H1 (cell line): Measurements from ENCODE around the gene LSM11. TPM values are rescaled to one million over a fixed set of nuclear protein-coding genes. Genes with fewer than 3 reads are reported as not detected.

Experiments used
- ASH2L ChIP-seq: fragments of 200-600, 300-600 bp; sonication (generic); IDR thresholded peaks from one replicate; pipeline ENCODE4 v1.7.1; 2017; ENCODE audit warnings: low read length
- SRF ChIP-seq: IDR thresholded peaks from 2 replicates; pipeline ENCODE4 v1.6.1; 2011; ENCODE audit warnings: mild to moderate bottlenecking, low read depth, low read length, moderate library complexity
- polyA plus RNA-seq, 7 experiments: library from polyadenylated mRNA; depleted of rRNA in 3 of 7; stranded (reverse) in 5 of 7; unstranded in 2 of 7; fragments of >200 nt in 5 of 7; fragments of 200-250 nt in 2 of 7; gene quantifications; 1 replicate in 5 of 7; 2 replicates in 1 of 7; 4 replicates in 1 of 7; pipeline versions ENCODE4 v1.2.1 to v1.2.3, GENCODE V29; 2011 to 2013; ENCODE audit warnings: missing spikeins in 2 of 7, mixed read lengths in 2 of 7
- total RNA-seq: library from RNA; stranded (reverse); fragmentation: NEBNext Ultra II Directional; extraction: Animal tissue kit (Norgen Biotek cat#: 25700); gene quantifications from 2 replicates; pipeline ENCODE4 v1.2.1, GENCODE V29; 2021
- TF ChIP-seq, protein P1 (sequence below): IDR thresholded peaks from 2 replicates; pipeline ENCODE4 v1.6.1; 2012; ENCODE audit warnings: inconsistent platforms

Gene LSM11
- total and polyA plus RNA-seq, 2 of the 8 experiments (the other 6 are each of a cell fraction or from before 2014, with no cell fraction given): 1.8 to 3.9 TPM

GRCh38 chr5:157709346-157709745 lies 34.2 kb upstream of the LSM11 start (continued):
- TF ChIP-seq, protein P1, sequence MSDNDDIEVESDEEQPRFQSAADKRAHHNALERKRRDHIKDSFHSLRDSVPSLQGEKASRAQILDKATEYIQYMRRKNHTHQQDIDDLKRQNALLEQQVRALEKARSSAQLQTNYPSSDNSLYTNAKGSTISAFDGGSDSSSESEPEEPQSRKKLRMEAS: no peak
- no peak for TF ChIP-seq ASH2L
- no peak for TF ChIP-seq SRF
